K562 (cell line): Measurements from ENCODE around the gene CCDC138. TPM values are rescaled to one million over a fixed set of nuclear protein-coding genes. Genes with fewer than 3 reads are reported as not detected.

Experiments
- ATAC-seq: fragments of 200-7000 bp; cut with Tn5 transposase; 3 replicates; pipeline ENCODE4 v1.9.1; 2020; ENCODE audit warnings: moderate library complexity
- BruUV-seq: library from RNA; stranded (reverse); fragments of 400-500 nt; replicated peaks from 2 replicates; lab custom pipeline; 2021; lab: Mats Ljungman, UMichigan
- CTCF ChIA-PET: fragments of 300-600 bp; formaldehyde crosslinking; extraction: SDS; loops from one replicate; lab custom pipeline; 2021; ENCODE audit warnings: low intra/inter-chr PET ratio; lab: Yijun Ruan, JAX
- POLR2A ChIA-PET: fragments of 300-600, 350-650 bp; sonication (Branson Sonifier 250); formaldehyde crosslinking; extraction: SDS; loops from one replicate; lab custom pipeline; 2021; ENCODE audit warnings: antibody characterized with exemption, inconsistent platforms; lab: Yijun Ruan, JAX
- DNase-seq, 4 experiments: peaks; one replicate each; pipeline versions ENCODE4 v3.0.0 to v3.0.0-alpha.2; 2011 to 2018; ENCODE audit warnings: low spot score in 3 of 4, mixed read lengths in 3 of 4; ENCODE audit errors: extremely low read depth in 1 of 4
- FAIRE-seq: peaks from 2 replicates; lab custom pipeline; 2011; peaks lifted over from hg19 to GRCh38; lab: Jason Lieb, UNC
- H2AFZ ChIP-seq: 2 replicates; pipeline ENCODE4 v1.6.0; 2011; ENCODE audit warnings: low read depth, low read length, control low read depth, inconsistent platforms
- H3K27ac ChIP-seq: fragments of 200-600 bp; 3 replicates; pipeline ENCODE4 v1.8.0; 2011; ENCODE audit warnings: low read depth, mild to moderate bottlenecking, control low read depth, inconsistent platforms, low read length, moderate library complexity, mixed read lengths; ENCODE audit errors: extremely low read depth
- H3K27me3 ChIP-seq, 2 experiments: fragments of 300-600 bp in 1 of 2; 2 replicates in 1 of 2; 3 replicates in 1 of 2; pipeline versions ENCODE4 v1.6.0 to v1.8.0; 2011; ENCODE audit warnings: inconsistent platforms in 2 of 2, low read length in 2 of 2, mild to moderate bottlenecking in 1 of 2, mixed read lengths in 1 of 2, moderate library complexity in 1 of 2; ENCODE audit not compliant: control insufficient read depth in 2 of 2, insufficient read depth in 2 of 2
- H3K36me3 ChIP-seq: fragments of 300-600 bp; 3 replicates; pipeline ENCODE4 v1.8.0; 2011; ENCODE audit warnings: mild to moderate bottlenecking, low read length, inconsistent platforms; ENCODE audit not compliant: control insufficient read depth, insufficient read depth
- H3K4me1 ChIP-seq, 2 experiments: fragments of 200-600 bp in 1 of 2; replicated peaks in 1 of 2; 2 replicates in 1 of 2; 3 replicates in 1 of 2; pipeline versions ENCODE4 v1.5.1 to v1.8.0; 2011; ENCODE audit warnings: inconsistent platforms in 2 of 2, low read length in 2 of 2, mild to moderate bottlenecking in 1 of 2, mixed read lengths in 1 of 2, moderate library complexity in 1 of 2; ENCODE audit not compliant: control insufficient read depth in 2 of 2, insufficient read depth in 2 of 2
- H3K4me2 ChIP-seq: 2 replicates; pipeline ENCODE4 v1.6.1; 2011; ENCODE audit warnings: low read length, control low read depth, inconsistent platforms, mixed read lengths; ENCODE audit not compliant: insufficient read depth
- H3K4me3 ChIP-seq: fragments of 200-600 bp; sonication (generic), shearing (Covaris generic); 2 replicates; pipeline ENCODE4 v1.5.1; 2016; ENCODE audit warnings: control low read depth, inconsistent platforms
- H3K79me2 ChIP-seq: fragments of 200-600 bp; 3 replicates; pipeline ENCODE4 v1.8.0; 2011; ENCODE audit warnings: low read length, inconsistent platforms; ENCODE audit not compliant: control insufficient read depth, insufficient read depth
- H3K9ac ChIP-seq, 2 experiments: 2 replicates each; pipeline versions ENCODE4 v1.6.0 to v1.6.1; 2011; ENCODE audit warnings: low read depth in 2 of 2, low read length in 2 of 2, control low read depth in 1 of 2, inconsistent platforms in 1 of 2, mild to moderate bottlenecking in 1 of 2, mixed read lengths in 1 of 2; ENCODE audit not compliant: insufficient read depth in 1 of 2
- H3K9me1 ChIP-seq: one replicate; pipeline ENCODE4 v1.6.0; 2011; ENCODE audit warnings: inconsistent platforms, mild to moderate bottlenecking, low read length, moderate library complexity; ENCODE audit not compliant: control insufficient read depth, insufficient read depth
- H3K9me3 ChIP-seq: replicated peaks from 2 replicates; pipeline ENCODE4 v1.5.1; 2011; ENCODE audit warnings: low read depth, low read length, inconsistent platforms; ENCODE audit not compliant: control insufficient read depth, insufficient read depth
- H4K20me1 ChIP-seq: replicated peaks from 2 replicates; pipeline ENCODE4 v1.6.1; 2011; ENCODE audit warnings: low read length, inconsistent platforms, mixed read lengths; ENCODE audit not compliant: control insufficient read depth, insufficient read depth
- ETV5 ChIP-seq: sonication (generic); formaldehyde crosslinking; IDR thresholded peaks from 2 replicates; pipeline ENCODE4 v1.4.0; 2020; ENCODE audit warnings: low read depth, mild to moderate bottlenecking, missing genetic modification reagents
- HDAC2 ChIP-seq: fragments of 450-650 bp; IDR thresholded peaks from 2 replicates; pipeline ENCODE4 v1.6.1; 2016; ENCODE audit warnings: mild to moderate bottlenecking
- HOXB6 ChIP-seq: fragments of 250-450 bp; sonication (Bioruptor Pico); IDR thresholded peaks from 2 replicates; pipeline ENCODE4 v1.5.1; 2022; ENCODE audit warnings: mild to moderate bottlenecking, borderline replicate concordance
- NFIC ChIP-seq: fragments of 450-650 bp; IDR thresholded peaks from 2 replicates; pipeline ENCODE4 v1.6.1; 2017; ENCODE audit warnings: mild to moderate bottlenecking, inconsistent platforms
- SIX5 ChIP-seq, 2 experiments: IDR thresholded peaks; 2 replicates each; pipeline ENCODE4 v1.6.1; 2011; ENCODE audit warnings: low read length in 2 of 2, borderline replicate concordance in 1 of 2, low read depth in 1 of 2, mild to moderate bottlenecking in 1 of 2, moderate library complexity in 1 of 2; ENCODE audit not compliant: insufficient read depth in 1 of 2
- TBP ChIP-seq: optimal IDR thresholded peaks from 2 replicates; pipeline ENCODE3; 2011; ENCODE audit warnings: low read depth, low read length, improper control_type of control experiment
- ZBTB8A ChIP-seq: fragments of 450-650 bp; IDR thresholded peaks from 2 replicates; pipeline ENCODE4 v1.6.1; 2018; ENCODE audit warnings: mild to moderate bottlenecking, moderate library complexity; ENCODE audit not compliant: partially characterized antibody
- ZNF589 ChIP-seq: fragments of 200-800 bp; sonication (Bioruptor generic); IDR thresholded peaks from 2 replicates; pipeline ENCODE4 v1.6.1; 2016; ENCODE audit warnings: low read depth, missing genetic modification characterization, missing compliant biosample characterization
- WGBS: fragments of 100-300 bp; shearing (Covaris generic); methylation state at CpG from one replicate; pipeline ENCODE4 v1.1.6; 2016; ENCODE audit warnings: low coverage, mixed read lengths; ENCODE audit not compliant: insufficient coverage; ENCODE audit errors: missing lambda C conversion rate; 5-methylcytosine and 5-hydroxymethylcytosine counted together
- in situ Hi-C: fragments of 300-500 bp; cut with MboI; formaldehyde crosslinking; loops from 4 replicates; pipeline ENCODE4 v1.15.0; 2018; ENCODE audit warnings: inconsistent platforms, mixed read lengths
- intact Hi-C: fragments of 100-400 bp; cut with micrococcal nuclease; formaldehyde crosslinking; loops from 2 replicates; pipeline ENCODE4 v1.14.2; 2022
- polyA plus RNA-seq, 8 experiments: library from polyadenylated mRNA; depleted of rRNA in 4 of 8; stranded (reverse) in 5 of 8; unstranded in 3 of 8; fragments of >200 nt; fragmentation: Nextera tagmentation in 2 of 8; fragmentation: Illumina TruSeq in 1 of 8; extraction: Ambion mirVana in 2 of 8; extraction: Trizol in 1 of 8; gene quantifications; 2 replicates each; pipeline versions ENCODE4 v1.2.1 to v1.2.3, GENCODE V29; 2011 to 2014; ENCODE audit warnings: inconsistent platforms in 1 of 8, missing spikeins in 1 of 8
- total RNA-seq, 7 experiments: library from RNA; depleted of rRNA in 6 of 7; stranded (reverse); fragments of >200 nt in 6 of 7; fragmentation: Illumina TruSeq in 2 of 7; extraction: Trizol in 2 of 7; gene quantifications; 2 replicates each; pipeline versions ENCODE4 v1.2.1 to v1.2.3, GENCODE V29; 2011 to 2021; ENCODE audit warnings: low replicate concordance in 1 of 7

CCDC138 gene
- total and polyA plus RNA-seq, 9 of the 15 experiments (the other 6 are each of a cell fraction or from before 2014, with no cell fraction given): 17.5 to 44.6 (median 26.7) TPM

GRCh38 chr2:108909275-108909823 is 122.8 kb downstream of the CCDC138 start:
- CTCF ChIA-PET: no interaction called here
- TF ChIP-seq SIX5 (IDR thresholded peaks at IDR 0.05; ENCODE audit: borderline replicate concordance in 1 of 2, insufficient read depth in 1 of 2, low read depth in 1 of 2, low read length in 2 of 2): no peak
- TF ChIP-seq TBP: no peak
- TF ChIP-seq ZBTB8A: no peak
- no peak for TF ChIP-seq HDAC2
- no peak for TF ChIP-seq ZNF589 (CRISPR knock-in tag)
- TF ChIP-seq ETV5 (CRISPR knock-in tag): no peak
- TF ChIP-seq HOXB6 (CRISPR knock-in tag): no peak
- no peak for TF ChIP-seq NFIC
- POLR2A ChIA-PET: interaction anchor here (0.7 kb wide), 1 partner anchor 10 kb away, joined by 3 read pairs; no protein-coding TSS in a partner anchor
- WGBS: 3% methylated on average over 9 of the region's 9 CpGs
- no peak for DNase-seq
- Histone ChIP-seq H3K79me2 (no peaks in the 10 kb centered on the region), H3K4me2 (no peak overlapping the region), H3K27me3 (peaks cover 37 to 75% of the 10 kb centered on the region in 2 experiments), H3K9me3 (no peaks in the 10 kb centered on the region), H4K20me1 (0 out of 2 replicates have a peak, but pooled peaks cover 8% of the 10 kb centered on the region), H3K9me1 (no peaks in the 10 kb centered on the region), H2AFZ (no peak overlapping the region), H3K4me3 (no peak overlapping the region), H3K4me1 (no peaks in the 10 kb centered on the region), H3K9ac (no peak overlapping the region), H3K36me3 (no peaks in the 10 kb centered on the region), H3K27ac (no peak overlapping the region)
- in situ Hi-C loops: no loop called here
- no peak for ATAC-seq
- no TSS peak for BruUV-seq
- no peak for FAIRE-seq
- intact Hi-C loops: no loop called here
